Prostate gland (tissue), 2 donors: ENCODE data around the gene KANTR. TPM values are rescaled to one million over a fixed set of nuclear protein-coding genes. Genes with fewer than 3 reads are reported as not detected.

Experiments used
- DNase-seq: peaks from one replicate; pipeline ENCODE4 v3.0.0-alpha.2; 2019; ENCODE audit warnings: low spot score
- H3K27ac ChIP-seq, 2 donors: fragments of 200-600 bp; sonication (generic); 2 replicates each; pipeline ENCODE4 v1.5.1; 2017 to 2019
- H3K27me3 ChIP-seq: fragments of 200-600 bp; sonication (generic); replicated peaks from 2 replicates; pipeline ENCODE4 v1.5.1; 2019; ENCODE audit not compliant: insufficient read depth
- H3K36me3 ChIP-seq, 2 donors: fragments of 200-600 bp; sonication (generic); 1 replicate in 1 of 2; 2 replicates in 1 of 2; pipeline versions ENCODE4 v1.5.1 to v1.8.1; 2017 to 2019
- H3K4me1 ChIP-seq: fragments of 200-600 bp; sonication (generic); replicated peaks from 2 replicates; pipeline ENCODE4 v1.5.1; 2019
- H3K4me3 ChIP-seq, 2 donors: fragments of 200-600 bp; sonication (generic); 2 replicates each; pipeline ENCODE4 v1.5.1; 2017 to 2019
- H3K9me3 ChIP-seq: fragments of 200-600 bp; sonication (generic); 2 replicates; pipeline ENCODE4 v1.5.1; 2017
- CTCF ChIP-seq, 4 experiments: fragments of 200-600 bp in 2 of 4; fragments of 450-650 bp in 2 of 4; sonication (generic) in 2 of 4; IDR thresholded peaks; 1 replicate in 3 of 4; 2 replicates in 1 of 4; pipeline ENCODE4 v1.5.1; 2016 to 2019; ENCODE audit warnings: antibody characterized with exemption in 4 of 4, mild to moderate bottlenecking in 2 of 4, moderate library complexity in 2 of 4
- POLR2A ChIP-seq: fragments of 450-650 bp; IDR thresholded peaks from one replicate; pipeline ENCODE4 v1.6.1; 2016; ENCODE audit warnings: antibody characterized with exemption, mild to moderate bottlenecking
- POLR2AphosphoS5 ChIP-seq: sonication (generic); formaldehyde crosslinking; IDR thresholded peaks from one replicate; pipeline ENCODE4 v1.6.1; 2017; ENCODE audit warnings: antibody characterized with exemption
- WGBS: methylation state at CpG from one replicate; pipeline ENCODE4 v1.1.5; 2018; 5-methylcytosine and 5-hydroxymethylcytosine counted together
- intact Hi-C: fragments of 100-400 bp; cut with DNase I; formaldehyde crosslinking; loops from one replicate; pipeline ENCODE4 v1.14.2; 2022
- total RNA-seq, 2 donors: library from RNA; depleted of rRNA; stranded (reverse); fragments of >200 nt; gene quantifications; one replicate each; pipeline ENCODE4 v1.1.0, GENCODE V29; 2016

KANTR gene
- 10 to 100 TPM; 11.5 to 27.9 TPM for total RNA-seq

GRCh38 chrX:53093748-53094581, at the start of gene KANTR:
Gene KANTR, plus strand, starts transcription at chrX:53094142. Its CDS starts 30,131 bp downstream, at chrX:53124273.
- H3K27me3 ChIP-seq = no peaks in the 10 kb centered on the region
- DNase-seq = peak; percentile 87
- peak within 1 kb of the TSS; percentile 84 for H3K27ac ChIP-seq
- 1% methylated on average over 18 of the region's 67 CpGs for WGBS
- H3K36me3 ChIP-seq = no peaks in the 10 kb centered on the region
- peak within 1 kb of the TSS; percentile 50 to 54 for H3K4me3 ChIP-seq
- intact Hi-C loops = no loop called here
- H3K9me3 ChIP-seq = no peaks in the 10 kb centered on the region
- H3K4me1 ChIP-seq = no peaks in the 10 kb centered on the region
- TF ChIP-seq CTCF (IDR thresholded peaks at IDR 0.05) (peak in 1 of 4 experiments; percentile 6), POLR2AphosphoS5 (peak; percentile 89), POLR2A (peak; percentile 70)

- no peaks in the 10 kb centered on the region for H3K36me3 ChIP-seq
- no peak for DNase-seq
- H3K27ac ChIP-seq = no peak overlapping the region
- no peaks in the 10 kb centered on the region for H3K27me3 ChIP-seq
- 42% methylated on average over 5 of the region's 5 CpGs for WGBS
- no peaks in the 10 kb centered on the region for H3K4me1 ChIP-seq
- intact Hi-C loops = no loop called here
- H3K4me3 ChIP-seq = no peak overlapping the region
- no peaks in the 10 kb centered on the region for H3K9me3 ChIP-seq
- no peak for TF ChIP-seq POLR2AphosphoS5
- no peak for TF ChIP-seq CTCF (IDR thresholded peaks at IDR 0.05)
- no peak for TF ChIP-seq POLR2A
These were observed 48.9 kb upstream of the KANTR start for GRCh38 chrX:53044995-53045394.

- Histone ChIP-seq H3K9me3 (no peaks in the 10 kb centered on the region), H3K4me1 (no peaks in the 10 kb centered on the region), H3K27me3 (no peaks in the 10 kb centered on the region), H3K27ac (no peak overlapping the region), H3K36me3 (no peaks in the 10 kb centered on the region), H3K4me3 (no peak overlapping the region)
- no peak for DNase-seq
- WGBS = 91% methylated on average over 6 of the region's 6 CpGs
- intact Hi-C loops = no loop called here
- TF ChIP-seq POLR2AphosphoS5 (no peak), POLR2A (no peak), CTCF (IDR thresholded peaks at IDR 0.05) (no peak)
These were observed 46.7 kb upstream of the KANTR start for GRCh38 chrX:53047228-53047627.

GRCh38 chrX:53048169-53049126, 45.5 kb upstream of the KANTR start, which contains the start of gene GPR173:
Gene GPR173, plus strand, starts transcription at chrX:53048789. Its CDS starts 27,833 bp downstream, at chrX:53076622.
- intact Hi-C loops = no loop called here
- peak within 1 kb of the TSS; percentile 17 to 21 for H3K4me3 ChIP-seq
- TF ChIP-seq CTCF (IDR thresholded peaks at IDR 0.05) = no peak
- no peak for TF ChIP-seq POLR2A
- no peak for TF ChIP-seq POLR2AphosphoS5
- DNase-seq = no peak
- no peak within 1 kb of the TSS for H3K27ac ChIP-seq
- 3% methylated on average over 11 of the region's 38 CpGs for WGBS
- H3K36me3 ChIP-seq = no peaks in the 10 kb centered on the region
- no peaks in the 10 kb centered on the region for H3K4me1 ChIP-seq
- H3K27me3 ChIP-seq = no peaks in the 10 kb centered on the region
- H3K9me3 ChIP-seq = no peaks in the 10 kb centered on the region
